Inflammatory macrophage (primary cell): ENCODE measurements around the gene GALNT2.

Experiments
- DNase-seq, 2 donors: peaks; one replicate each; pipeline ENCODE4 v3.0.0-alpha.2; 2020 to 2022

GALNT2 gene

DNA sequence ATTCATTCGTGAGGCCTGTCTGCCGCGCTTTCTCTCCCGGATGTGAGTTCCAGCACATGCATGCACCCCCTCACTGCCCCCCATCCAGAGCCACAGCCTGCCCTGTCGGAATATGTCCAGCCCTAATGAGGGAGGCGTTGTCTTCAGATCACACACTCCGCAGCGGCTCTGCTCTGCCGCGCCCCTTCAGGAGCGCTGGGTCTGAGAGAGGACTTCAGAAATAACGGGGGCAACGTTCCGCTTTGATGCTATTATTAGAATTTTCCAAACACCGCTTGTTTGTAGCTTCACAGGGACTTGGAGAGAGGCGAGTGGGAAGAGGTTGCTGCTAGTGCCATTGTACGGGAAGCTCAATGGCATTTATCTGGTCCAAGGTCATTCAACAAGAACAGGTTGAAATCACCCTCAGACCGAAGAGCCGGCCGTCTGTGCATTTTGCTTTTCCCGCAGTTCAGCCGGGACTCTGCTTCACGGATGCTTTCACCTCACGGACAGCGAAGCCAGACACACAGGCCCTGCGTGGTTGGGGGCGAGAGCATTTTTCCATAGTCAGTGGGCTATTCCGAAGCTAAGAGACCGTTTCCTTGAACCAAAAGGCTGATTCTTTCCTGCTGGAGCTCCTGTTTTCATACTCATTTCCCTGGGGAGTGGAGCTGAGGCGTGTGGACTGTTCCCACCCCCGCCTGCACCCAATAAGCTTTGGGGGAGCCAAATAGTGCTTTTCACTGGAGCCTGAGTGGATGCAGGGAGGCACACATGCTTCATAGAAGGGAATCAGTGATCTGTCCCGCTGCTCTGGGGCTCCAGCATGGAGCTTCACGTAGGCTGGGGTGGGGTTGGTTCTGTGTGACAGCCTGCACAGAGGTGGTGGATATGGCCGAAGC is 69.7 kb downstream of the GALNT2 start:
- no peak for DNase-seq

DNA sequence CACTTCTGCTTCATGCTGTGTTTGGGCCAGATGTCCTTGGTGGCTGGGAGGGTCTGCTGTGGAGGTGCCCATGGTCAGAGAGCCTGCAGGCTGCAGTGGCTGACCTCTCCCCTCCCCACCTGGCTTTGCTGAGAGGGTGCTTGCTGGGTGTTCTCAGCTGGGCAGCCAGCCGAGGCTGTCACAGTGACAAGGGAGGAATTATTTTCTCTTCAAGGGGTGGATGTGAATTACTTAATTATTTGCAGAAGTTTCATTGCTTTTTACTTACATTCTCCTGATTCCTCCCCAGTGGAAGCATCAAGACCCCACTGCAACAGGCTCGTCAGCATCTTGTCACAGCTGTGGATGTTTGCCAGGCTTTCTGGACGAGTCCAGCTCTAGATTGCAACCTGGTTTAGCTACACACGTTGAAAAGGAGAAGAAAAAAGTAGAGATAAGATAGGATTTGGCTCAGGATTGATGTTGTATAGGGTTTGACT is 70.3 kb downstream of the GALNT2 start:
- no peak for DNase-seq

DNA sequence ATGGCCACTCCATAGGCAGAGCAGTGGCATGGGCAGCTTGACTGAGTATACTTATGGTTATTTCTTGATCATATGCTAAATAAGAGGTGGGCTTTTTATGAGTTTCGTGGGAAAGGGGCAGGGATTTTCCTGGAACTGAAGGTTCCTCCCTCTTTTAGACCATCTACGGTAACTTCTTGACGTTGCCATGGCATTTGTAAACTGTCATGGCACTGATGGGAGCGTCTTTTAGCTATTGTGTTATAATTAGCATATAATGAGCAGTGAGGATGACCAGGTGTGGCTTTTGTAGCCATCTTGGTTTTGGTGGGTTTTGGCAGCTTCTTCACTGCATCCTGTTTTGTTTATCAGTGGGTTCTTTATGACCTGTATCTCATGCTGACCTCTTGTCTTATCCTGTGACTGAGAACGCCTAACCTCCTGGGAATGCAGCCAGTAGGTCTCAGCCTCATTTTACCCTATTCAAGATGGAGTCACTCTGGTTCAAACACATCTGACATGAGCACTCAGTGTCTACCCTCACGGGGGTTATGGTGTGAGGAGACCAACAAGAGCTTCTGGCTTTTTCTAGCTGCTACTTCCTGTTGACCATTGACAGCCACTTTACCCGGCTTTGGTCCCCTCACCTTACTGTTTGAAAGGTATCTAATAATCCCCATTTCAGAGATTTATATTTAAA is 71.7 kb downstream of the GALNT2 start:
- no peak for DNase-seq

DNA sequence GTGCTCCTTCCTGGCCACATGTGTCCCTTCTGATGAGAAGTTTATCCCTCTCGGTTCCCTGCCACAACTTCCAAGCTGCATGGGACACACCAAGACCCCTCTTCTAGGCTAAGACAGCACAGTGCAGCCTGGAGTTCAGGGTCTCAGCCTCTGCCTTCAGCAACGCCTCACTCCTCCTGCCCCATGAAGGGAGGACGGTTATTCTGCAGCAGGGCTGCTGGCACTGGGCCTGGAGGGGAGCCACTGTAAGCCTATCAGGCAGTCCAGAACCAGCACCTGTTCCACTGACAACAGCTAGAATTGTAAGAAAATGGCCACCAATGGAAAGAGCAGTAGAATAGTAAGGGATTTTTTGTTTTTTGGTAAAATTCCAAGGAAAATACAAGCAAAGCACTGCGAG is 72.3 kb downstream of the GALNT2 start:
- no peak for DNase-seq

DNA sequence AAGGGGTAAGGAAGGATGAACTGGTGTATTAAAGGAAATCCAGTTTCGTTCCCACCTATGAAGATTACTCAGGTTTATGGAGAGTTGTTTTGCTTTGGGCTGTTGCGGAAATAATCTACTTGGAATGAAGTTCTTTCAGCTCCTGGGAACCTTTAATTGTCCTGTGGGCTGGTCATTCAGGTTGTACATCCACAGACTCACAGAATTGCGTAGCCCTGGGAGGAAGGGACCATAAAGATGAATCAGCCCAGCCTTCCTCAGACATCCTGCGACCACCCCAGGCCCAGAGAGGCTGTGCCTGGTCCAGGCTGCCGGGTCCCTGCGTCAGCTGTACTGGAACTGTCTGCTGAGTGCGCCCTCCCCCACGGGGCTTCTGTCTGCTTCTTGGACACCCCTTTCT is 72.7 kb downstream of the GALNT2 start:
- no peak for DNase-seq

DNA sequence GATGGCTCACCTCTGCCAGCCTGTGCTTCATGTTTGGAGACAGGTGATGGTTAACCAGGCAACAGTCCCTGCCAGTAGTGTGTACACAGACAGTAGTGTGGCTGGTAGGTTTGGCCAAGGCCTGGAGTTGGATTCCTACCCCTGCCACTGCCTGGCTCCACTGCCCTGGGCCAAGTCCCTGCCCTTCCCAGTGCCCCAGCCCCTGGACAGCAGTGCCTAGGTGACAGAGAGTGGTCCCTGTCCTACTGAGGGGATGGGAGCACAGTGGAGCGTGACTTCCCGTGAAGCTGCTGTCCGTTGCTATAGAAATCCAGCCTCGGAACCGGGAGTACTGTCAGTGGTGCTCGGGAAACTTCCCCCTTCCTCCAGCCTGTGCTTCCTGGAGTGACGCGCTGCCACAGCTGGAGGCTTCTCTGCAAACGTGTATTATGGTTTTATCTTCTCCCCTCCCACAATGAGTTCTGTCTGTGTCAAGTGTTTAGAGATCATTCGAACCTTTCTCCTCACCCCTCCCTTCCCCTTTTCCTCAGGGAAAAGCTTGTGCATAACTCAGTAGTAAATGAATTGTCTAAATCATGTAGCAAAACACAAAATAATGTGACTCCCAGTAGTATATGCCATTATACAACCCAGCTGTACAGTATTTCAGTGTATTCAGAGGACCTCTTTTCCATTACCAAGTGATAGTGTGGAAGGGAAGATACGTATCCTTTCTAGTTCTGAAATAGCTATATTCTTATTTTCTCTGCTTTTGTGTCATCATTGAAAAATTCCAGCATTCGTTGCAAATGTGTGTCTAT is 73.4 kb downstream of the GALNT2 start:
- DNase-seq = peak; percentile 15 to 30

DNA sequence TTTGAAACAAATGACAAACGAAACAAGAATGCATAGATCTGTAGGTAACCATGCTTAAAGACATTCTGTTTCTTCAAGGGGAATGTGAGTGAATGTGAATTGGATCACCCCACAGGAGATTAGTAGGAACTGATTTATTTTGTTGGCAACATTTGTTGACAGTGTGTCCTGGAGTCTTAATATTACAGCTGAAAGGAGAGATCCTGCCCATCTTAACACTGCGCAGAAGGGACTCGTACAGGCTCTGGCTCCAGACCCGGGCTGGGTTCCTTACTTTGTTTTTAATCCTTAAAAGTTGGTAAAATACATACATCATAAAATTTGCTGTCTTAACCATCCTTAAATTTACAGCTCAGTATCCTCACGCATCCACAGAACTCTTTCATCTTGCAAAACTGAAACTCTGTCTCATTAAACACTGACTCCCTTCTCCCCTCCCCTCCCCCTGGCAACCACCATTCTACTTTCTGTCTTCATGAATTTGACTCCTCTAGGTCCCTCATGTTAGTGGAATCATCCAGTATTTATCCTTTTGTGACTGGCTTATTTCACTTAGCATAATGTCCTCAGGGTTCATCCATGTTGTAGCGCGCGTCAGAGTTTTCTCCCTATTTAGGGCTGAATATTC is 74.1 kb downstream of the GALNT2 start:
- no peak for DNase-seq

DNA sequence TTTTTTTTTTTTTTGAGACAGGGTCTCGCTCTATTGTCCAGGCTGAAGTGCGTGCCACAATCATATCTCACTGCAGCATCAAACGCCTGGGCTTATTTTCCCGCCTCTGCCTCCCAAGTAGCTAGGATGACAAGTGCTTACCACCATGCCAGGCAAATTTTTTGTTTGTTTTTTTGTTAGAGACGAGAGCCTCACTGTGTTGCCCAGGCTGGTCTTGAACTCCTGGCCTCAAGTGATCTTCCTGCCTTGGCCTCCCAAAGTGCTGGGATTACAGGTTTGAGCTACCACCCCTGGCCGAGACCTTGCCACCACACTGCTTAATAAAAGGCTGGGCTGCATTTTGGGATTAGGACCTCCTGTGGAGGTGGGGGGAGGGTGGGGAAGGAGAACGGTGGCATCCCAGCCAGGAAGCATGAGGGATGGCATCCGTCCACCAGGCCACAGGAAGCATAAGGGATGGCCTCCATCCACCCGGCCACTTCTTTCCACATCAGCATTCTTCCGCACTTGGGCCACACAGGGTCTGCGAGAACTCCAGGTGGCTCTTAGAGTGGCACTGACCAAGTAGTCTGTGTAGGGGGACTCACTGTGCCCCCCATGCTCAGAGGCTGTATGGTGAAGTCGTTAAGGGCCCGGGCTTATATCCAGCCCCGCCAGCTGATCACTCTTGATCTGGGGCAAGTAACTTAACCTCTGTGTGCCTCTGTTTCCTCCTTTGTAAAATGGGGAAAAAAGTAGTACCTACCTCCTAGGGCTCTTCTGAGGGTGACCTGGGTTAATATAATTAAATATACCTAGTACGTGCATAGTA is 75.0 kb downstream of the GALNT2 start:
- DNase-seq = no peak

DNA sequence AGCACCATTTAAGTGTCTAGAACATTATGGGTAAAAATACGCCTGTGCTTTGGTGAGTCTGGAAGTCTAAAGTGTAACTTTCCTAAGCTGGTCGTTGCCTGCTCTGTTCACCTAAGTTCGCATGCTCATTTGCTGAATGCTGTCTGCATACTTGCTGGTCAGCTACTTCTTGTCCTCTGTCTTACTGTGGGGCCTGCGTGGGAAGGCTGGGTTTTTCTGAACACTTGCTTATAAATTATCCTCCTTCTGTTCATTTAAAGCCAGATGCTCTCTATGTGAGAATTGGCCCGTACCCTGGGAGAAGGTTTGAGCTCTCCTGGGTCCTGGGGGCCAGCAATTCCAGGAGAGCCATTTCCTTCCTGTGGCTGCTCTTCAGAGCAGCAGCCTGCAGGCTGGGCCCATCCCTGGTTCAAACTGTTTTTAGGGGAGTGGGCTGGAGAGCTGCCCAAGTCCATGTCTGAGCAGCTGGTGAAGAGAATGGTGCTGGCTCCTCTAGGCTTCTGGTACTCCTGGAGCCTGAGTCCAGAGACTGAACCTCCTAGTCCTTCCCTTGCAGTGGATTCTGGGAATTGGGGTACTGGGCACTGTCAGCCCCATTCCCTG is 75.7 kb downstream of the GALNT2 start:
- no peak for DNase-seq

DNA sequence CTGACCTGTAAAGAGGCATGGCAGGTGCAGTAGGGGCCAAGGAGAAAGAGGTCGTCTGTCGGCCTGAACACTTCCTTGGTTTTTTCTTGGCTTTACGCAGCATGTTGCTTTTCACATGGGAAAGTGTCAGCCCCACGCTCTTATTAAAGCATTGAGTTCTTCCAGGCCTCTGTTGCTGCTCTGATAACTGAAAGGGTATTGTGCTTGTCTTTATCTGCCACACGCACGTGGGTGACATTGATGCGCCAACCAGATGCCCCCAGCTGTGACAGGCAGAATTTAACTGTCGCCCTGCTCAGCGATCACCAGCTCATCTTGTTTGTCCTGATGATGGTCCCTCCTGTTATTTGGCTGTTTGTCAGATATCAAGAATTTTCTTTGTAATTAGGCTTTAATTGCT is 76.5 kb downstream of the GALNT2 start:
- no peak for DNase-seq

DNA sequence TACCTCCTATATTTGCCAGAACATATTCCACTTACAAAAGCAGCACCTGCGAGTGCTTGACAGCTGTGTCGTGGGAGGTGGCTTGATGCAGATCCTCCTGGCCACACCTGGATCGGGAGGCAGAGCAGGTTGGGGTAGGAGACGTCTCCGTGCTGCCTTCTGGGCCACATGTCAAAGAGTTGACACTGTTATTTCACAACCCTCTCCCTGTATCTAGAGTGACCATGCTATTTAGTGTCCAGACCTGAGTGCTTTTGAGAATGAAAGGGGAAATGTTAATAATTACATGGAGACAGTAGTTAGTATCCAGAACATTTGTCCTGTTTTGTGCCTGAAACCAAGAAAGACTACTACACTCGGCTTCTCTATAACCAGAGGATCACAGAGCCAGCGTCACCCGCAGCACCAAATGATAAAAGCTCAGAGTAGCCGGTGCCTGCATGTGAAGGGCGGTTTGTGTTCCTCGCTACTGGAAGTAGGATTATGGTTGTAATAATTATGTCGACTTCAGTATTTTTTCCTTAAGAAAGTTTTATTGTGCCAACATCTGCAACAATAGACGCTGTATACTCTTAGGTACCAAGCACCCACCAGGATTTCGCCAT is 77.1 kb downstream of the GALNT2 start:
- DNase-seq = no peak

DNA sequence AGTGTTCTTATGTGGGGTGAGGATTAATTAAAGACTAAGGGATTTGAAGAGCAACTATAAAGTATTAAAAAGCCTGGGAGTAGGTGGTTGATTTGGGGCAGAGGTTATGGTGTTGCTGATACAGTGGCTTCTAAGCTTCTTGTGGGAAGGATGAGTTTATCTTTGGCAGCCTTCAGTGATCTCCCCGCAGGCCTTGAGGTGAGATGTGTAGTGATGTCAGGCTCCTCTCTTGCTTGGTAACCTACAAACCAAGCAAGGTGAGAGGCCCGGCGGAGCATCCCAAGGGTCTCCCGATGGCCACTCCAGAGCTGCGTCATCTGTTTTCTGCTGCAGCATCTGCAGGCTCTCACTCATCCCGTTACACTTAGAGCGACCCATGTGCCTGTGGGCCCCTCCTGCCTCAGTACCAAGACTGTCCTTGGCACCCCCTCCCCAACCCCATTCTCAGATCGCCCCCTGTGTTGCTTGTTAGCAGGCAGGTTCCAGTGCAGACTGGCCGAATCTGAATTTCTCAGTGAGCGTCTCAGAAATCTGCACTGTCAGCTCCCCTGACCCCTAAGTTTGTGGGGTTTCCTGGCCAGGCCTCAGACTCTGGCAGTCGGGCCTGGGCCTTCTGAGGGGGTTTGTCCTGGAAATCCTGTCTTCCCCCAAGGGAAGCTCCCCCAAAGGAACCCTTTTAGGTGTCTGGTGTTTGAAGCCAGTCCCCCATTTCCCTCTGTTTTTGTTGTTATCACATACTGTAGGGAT is 77.9 kb downstream of the GALNT2 start:
- no peak for DNase-seq

DNA sequence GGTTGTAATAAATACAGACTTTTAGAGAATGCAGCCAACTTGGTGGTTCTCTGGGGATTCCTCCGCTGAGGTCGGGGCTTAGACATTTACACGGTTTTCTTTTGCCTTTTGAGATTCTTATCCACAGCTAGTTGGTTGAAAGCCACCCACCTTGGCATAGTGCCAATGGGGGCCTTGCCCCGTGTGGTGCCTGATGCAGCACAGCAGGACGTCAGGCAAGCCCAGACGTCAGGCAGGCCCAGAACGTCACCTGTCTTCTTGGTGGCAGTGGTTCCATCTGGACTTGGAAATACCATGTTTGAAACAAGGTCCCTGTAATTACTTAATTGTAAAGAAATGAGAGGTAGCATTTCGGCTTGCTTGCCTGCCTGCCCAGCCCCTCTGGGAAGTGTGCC is 78.5 kb downstream of the GALNT2 start:
- DNase-seq = no peak

DNA sequence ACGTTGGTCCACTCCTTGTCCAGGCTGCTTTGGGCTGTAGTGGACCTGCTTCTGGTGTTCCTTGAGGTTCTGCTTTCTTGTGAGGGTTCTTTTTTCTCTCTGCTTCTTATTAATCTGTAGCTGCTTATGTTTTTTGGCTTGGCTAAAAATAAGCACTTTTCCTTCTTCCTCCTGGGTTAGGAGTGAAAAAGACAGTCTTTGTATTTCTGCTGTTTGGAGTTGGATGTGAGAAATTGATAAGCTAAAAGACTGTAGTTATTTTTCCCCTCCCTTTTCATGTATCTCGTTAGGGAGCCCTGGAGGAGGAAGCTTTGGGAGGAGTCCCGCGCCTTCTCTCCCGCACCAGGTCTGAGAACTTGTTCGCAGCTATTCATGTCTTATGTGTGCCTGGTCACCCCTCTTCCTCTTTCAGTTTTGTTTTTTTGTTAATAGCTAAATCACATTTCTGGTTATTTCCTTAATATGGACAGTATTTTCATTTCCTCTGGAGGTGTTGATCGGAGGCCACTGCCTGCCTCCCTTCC is 79.0 kb downstream of the GALNT2 start:
- DNase-seq = peak; percentile 59 to 67

DNA sequence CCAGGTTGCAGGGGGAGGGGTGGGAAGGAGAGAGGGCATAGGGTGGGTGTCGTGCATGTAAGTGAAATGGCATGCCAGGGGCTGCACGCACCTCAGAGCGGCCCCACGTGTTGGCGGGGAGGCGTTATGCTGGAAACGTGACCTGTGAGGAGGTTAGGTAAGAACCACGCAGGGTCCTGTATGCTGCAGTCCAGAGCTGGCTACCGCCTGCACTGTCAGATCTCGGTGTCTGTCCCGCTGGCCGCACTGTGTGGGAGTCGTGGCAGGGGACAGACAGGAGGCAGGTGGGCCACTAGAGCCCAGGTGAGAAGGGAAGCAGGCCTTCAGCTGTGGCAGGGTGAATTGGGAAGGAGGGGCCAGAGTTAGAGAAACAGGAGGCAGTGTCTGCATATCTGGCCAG is 79.7 kb downstream of the GALNT2 start:
- no peak for DNase-seq

DNA sequence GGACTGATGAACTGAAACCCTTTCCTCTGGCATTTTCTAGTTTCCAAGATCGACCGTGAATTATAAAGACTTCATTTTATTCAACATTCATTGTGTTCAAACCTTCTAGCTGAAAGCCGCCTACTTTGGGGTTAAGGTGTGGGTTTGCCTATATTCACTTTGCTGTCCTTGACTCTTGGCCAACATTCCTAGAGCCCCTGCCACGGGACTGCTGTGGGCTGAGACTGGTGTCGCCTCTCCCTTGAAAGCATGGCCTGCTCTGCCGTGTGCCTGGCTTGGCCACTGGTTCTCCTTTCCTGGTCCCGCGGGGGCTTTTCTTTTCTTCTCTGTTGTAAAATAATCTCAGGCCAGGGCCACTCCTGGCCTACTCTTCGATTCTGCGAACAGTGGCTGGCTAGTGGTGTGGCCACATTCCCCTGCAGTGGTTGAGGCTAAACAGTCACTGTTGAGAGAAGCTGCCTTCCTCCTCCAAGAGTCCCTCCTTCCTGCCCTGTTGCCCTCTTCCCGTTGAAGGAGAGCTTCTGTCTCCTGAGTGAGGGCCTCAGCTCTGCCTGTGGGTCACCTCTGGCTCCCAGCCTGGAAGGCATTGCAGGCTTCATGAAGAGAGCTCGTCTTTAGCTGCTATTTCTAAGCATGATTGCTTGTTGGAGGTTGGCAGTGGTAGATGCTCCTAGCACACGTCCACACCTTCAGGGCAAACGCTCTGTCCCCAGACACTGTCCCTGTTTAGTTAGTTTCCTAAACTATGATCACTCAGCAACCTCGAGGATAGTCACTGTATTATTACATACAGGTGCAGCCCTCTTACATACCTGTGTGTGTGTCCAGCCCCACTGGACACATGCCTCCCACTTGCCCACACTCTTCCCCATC is 80.5 kb downstream of the GALNT2 start:
- DNase-seq = no peak

DNA sequence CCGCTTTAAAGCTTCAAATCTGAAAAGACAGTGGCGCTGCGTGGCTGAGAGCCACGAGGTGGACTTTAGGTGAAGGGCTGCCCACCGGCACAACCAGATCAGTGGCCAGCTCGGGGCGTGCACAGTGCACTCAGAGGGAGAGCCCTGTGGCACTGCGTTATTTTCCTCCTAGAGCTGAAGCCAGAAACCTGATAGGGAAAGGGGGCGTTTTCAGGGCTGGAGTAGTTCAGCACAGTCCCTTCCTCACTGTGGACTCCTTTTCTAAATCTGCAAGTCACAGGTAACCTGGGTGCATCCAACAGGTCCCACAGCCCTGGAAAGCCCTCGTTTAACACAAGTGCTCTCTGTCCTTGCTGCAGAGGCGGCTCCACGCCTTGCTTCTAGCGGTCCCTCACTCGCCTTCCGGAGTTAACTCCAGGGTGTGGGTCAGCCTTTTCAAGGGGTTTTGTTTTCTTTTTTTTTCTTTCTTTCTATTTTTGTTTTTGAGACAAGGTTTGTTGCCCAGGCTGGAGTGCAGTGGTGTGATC is 81.2 kb downstream of the GALNT2 start:
- DNase-seq = no peak

DNA sequence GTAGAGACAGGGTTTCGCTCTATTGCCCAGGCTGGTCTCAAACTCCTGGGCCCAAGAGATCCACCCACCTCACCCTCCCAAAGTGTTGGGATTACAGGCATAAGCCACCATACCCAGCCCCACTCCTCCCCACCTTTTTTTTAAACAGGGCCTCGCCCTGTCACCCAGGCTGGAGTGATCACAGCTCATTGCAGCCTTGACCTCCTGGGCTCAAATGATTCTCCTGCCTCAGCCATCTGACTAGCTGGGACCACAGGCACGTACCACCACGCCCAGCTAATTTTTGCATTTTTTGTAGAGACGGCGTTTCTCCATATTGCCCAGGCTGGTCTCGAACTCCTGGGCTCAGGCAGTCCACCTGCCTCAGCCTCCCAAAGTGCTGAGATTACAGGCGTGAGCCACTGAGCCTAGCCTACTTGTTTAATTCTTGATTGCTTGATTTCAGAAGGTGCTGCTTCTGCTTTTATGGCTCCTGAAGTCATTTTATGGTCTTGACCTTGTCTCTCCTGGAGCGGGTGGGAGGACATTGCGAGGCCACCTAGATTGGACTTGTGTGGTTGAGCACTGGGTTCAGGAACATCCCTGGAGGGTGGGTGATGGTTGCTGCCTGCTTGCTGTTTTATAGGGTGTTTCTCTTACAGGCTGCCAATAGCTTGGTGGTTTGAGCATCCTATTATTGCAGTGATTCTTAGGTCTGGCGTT is 81.9 kb downstream of the GALNT2 start:
- DNase-seq = no peak
